Osteocyte (in vitro differentiated cells): Measurements from ENCODE around the gene UBAC2. TPM values are rescaled to one million over a fixed set of nuclear protein-coding genes. Genes with fewer than 3 reads are reported as not detected.

ENCODE experiments used
- DNase-seq: peaks from one replicate; pipeline ENCODE4 v3.0.0; 2021; ENCODE audit warnings: mixed read lengths; ENCODE audit not compliant: unreplicated experiment; ENCODE audit errors: extremely low spot score
- H3K27ac Mint-ChIP-seq: one replicate; pipeline ENCODE4 v1.8.0; 2021; ENCODE audit warnings: mild to moderate bottlenecking, mixed read lengths; ENCODE audit not compliant: unreplicated experiment
- H3K27me3 Mint-ChIP-seq: one replicate; pipeline ENCODE4 v1.8.0; 2021; ENCODE audit warnings: mixed read lengths; ENCODE audit not compliant: unreplicated experiment
- H3K36me3 Mint-ChIP-seq: one replicate; pipeline ENCODE4 v1.8.0; 2021; ENCODE audit warnings: mixed read lengths; ENCODE audit not compliant: unreplicated experiment
- H3K4me1 Mint-ChIP-seq: one replicate; pipeline ENCODE4 v1.8.0; 2021; ENCODE audit warnings: mixed read lengths; ENCODE audit not compliant: unreplicated experiment
- H3K4me3 Mint-ChIP-seq: one replicate; pipeline ENCODE4 v1.8.0; 2021; ENCODE audit warnings: mild to moderate bottlenecking, moderate library complexity, mixed read lengths; ENCODE audit not compliant: unreplicated experiment
- H3K9me3 Mint-ChIP-seq: one replicate; pipeline ENCODE4 v1.8.0; 2021; ENCODE audit warnings: mixed read lengths; ENCODE audit not compliant: unreplicated experiment
- total RNA-seq: library from RNA; stranded (reverse); gene quantifications from 2 replicates; pipeline ENCODE4 v1.2.1, GENCODE V29; 2021
- TF ChIP-seq, protein P1 (sequence below): fragments of 200-600 bp; sonication (generic); IDR thresholded peaks from 2 replicates; pipeline ENCODE4 v1.5.0; 2021; ENCODE audit warnings: antibody characterized with exemption, mild to moderate bottlenecking, moderate library complexity

The UBAC2 gene
- total RNA-seq, 1 donor from 2014 or later = 64.0 TPM

- TF ChIP-seq, protein P1, sequence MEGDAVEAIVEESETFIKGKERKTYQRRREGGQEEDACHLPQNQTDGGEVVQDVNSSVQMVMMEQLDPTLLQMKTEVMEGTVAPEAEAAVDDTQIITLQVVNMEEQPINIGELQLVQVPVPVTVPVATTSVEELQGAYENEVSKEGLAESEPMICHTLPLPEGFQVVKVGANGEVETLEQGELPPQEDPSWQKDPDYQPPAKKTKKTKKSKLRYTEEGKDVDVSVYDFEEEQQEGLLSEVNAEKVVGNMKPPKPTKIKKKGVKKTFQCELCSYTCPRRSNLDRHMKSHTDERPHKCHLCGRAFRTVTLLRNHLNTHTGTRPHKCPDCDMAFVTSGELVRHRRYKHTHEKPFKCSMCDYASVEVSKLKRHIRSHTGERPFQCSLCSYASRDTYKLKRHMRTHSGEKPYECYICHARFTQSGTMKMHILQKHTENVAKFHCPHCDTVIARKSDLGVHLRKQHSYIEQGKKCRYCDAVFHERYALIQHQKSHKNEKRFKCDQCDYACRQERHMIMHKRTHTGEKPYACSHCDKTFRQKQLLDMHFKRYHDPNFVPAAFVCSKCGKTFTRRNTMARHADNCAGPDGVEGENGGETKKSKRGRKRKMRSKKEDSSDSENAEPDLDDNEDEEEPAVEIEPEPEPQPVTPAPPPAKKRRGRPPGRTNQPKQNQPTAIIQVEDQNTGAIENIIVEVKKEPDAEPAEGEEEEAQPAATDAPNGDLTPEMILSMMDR = no peak
- Mint-ChIP-seq H3K9me3 (no peaks in the 10 kb centered on the region), H3K4me1 (no peaks in the 10 kb centered on the region), H3K27me3 (no peaks in the 10 kb centered on the region), H3K27ac (no peak overlapping the region), H3K36me3 (peaks cover 3% of the 10 kb centered on the region), H3K4me3 (no peak overlapping the region)
- no peak for DNase-seq
Measured at GRCh38 chr13:99275093-99275469, 74.4 kb downstream of the UBAC2 start.

DNA sequence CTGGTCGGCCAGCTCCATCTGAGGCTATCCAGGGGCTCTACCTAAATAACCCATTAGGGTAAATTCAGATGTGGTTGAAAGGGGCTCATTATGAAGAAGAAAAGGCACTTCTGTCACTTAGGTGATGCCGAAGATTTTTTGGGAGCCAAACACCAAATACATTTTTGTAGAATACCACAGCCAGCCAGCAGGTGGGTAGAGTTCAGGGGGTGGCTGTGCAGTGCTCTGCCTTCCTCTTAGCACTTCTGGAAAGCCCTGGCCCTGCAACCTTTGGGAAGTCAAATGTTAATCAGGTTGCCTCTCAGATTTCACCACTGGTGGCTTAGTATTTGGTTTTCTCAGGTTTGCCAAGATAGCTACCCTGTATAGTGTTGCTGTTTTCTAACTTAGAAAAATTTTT lies 76.1 kb downstream of the UBAC2 start:
- Mint-ChIP-seq H3K4me1 (peaks cover 6% of the 10 kb centered on the region), H3K9me3 (no peaks in the 10 kb centered on the region), H3K27me3 (no peaks in the 10 kb centered on the region), H3K36me3 (peaks cover 3% of the 10 kb centered on the region), H3K27ac (no peak overlapping the region), H3K4me3 (no peak overlapping the region)
- DNase-seq = no peak
- TF ChIP-seq, protein P1 = no peak

DNA sequence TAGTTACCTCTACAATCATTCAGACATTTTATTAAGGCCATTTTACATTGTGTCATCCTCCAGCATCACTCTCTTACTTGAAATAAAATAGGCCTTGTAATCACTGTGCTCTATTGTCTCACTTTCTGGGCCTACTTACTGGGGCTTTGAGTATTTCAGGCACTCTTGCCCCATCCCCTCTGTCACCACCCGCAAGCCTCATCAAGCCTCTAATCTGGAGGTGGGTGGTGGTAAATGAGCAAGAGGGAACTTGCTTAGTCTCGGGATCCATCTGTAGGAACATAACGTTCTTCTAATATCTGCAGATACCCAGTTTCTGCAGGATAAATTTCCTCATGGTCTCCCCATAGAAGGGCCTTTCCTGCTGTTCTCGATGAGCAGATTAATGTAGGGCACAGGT lies 77.0 kb downstream of the UBAC2 start:
- H3K27me3 Mint-ChIP-seq = no peaks in the 10 kb centered on the region
- TF ChIP-seq, protein P1 = no peak
- no peak overlapping the region for H3K4me3 Mint-ChIP-seq
- H3K36me3 Mint-ChIP-seq = no peaks in the 10 kb centered on the region
- H3K4me1 Mint-ChIP-seq = peaks cover 15% of the 10 kb centered on the region
- no peak overlapping the region for H3K27ac Mint-ChIP-seq
- H3K9me3 Mint-ChIP-seq = no peaks in the 10 kb centered on the region
- DNase-seq = no peak

GRCh38 chr13:99278200-99278599 lies 77.5 kb downstream of the UBAC2 start:
- peaks cover 21% of the 10 kb centered on the region for H3K4me1 Mint-ChIP-seq
- H3K4me3 Mint-ChIP-seq = no peak overlapping the region
- no peaks in the 10 kb centered on the region for H3K36me3 Mint-ChIP-seq
- no peaks in the 10 kb centered on the region for H3K27me3 Mint-ChIP-seq
- H3K27ac Mint-ChIP-seq = no peak overlapping the region
- DNase-seq = no peak
- no peaks in the 10 kb centered on the region for H3K9me3 Mint-ChIP-seq
- TF ChIP-seq, protein P1 = no peak

GRCh38 chr13:99278843-99279242 lies 78.2 kb downstream of the UBAC2 start:
- no peak overlapping the region for H3K4me3 Mint-ChIP-seq
- TF ChIP-seq, protein P1 = no peak
- H3K4me1 Mint-ChIP-seq = peaks cover 22% of the 10 kb centered on the region

More at GRCh38 chr13:99278843-99279242, 78.2 kb downstream of the UBAC2 start:
- no peaks in the 10 kb centered on the region for H3K27me3 Mint-ChIP-seq
- no peak for DNase-seq
- no peaks in the 10 kb centered on the region for H3K9me3 Mint-ChIP-seq
- no peak overlapping the region for H3K27ac Mint-ChIP-seq
- H3K36me3 Mint-ChIP-seq = no peaks in the 10 kb centered on the region
